OCI-LY7 (cell line): ENCODE data around the gene PAFAH1B1.

ENCODE experiments used
- EZH2phosphoT487 ChIP-seq: fragments of 200-600 bp; sonication (generic); IDR thresholded peaks from 2 replicates; pipeline ENCODE4 v1.6.1; 2018; ENCODE audit warnings: low read depth, borderline replicate concordance, mild to moderate bottlenecking, mixed run types, antibody characterized with exemption, low read length, moderate library complexity, mixed read lengths
- TF ChIP-seq, protein P1 (sequence below): fragments of 200-600 bp; sonication (generic); conservative IDR thresholded peaks from 2 replicates; pipeline ENCODE4 v1.5.1; 2014; ENCODE audit warnings: mild to moderate bottlenecking, antibody characterized with exemption, low read length, moderate library complexity, mixed read lengths

DNA sequence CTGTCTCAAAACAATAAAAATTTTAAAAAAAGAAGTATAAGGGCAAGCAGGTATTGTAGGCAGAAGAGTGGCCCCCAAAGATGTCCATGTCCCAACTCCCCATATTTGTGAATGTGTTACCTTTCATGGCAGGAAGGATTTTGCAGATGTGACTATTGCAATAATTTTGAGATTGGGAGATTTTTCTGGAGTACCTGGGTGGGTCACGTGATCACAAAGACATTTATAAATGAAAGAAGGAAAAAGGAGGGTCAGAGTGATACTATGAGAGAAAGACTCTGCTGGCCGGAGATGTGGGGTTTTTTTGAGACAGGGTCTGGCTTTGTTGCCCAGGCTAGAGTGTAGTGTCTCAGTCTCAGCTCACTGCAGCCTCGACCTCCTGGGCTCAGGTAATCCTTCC lies 27.4 kb upstream of the PAFAH1B1 start:
- TF ChIP-seq, protein P1, sequence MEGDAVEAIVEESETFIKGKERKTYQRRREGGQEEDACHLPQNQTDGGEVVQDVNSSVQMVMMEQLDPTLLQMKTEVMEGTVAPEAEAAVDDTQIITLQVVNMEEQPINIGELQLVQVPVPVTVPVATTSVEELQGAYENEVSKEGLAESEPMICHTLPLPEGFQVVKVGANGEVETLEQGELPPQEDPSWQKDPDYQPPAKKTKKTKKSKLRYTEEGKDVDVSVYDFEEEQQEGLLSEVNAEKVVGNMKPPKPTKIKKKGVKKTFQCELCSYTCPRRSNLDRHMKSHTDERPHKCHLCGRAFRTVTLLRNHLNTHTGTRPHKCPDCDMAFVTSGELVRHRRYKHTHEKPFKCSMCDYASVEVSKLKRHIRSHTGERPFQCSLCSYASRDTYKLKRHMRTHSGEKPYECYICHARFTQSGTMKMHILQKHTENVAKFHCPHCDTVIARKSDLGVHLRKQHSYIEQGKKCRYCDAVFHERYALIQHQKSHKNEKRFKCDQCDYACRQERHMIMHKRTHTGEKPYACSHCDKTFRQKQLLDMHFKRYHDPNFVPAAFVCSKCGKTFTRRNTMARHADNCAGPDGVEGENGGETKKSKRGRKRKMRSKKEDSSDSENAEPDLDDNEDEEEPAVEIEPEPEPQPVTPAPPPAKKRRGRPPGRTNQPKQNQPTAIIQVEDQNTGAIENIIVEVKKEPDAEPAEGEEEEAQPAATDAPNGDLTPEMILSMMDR = no peak
- no peak for TF ChIP-seq EZH2phosphoT487
